ENCODE data around the gene CRYGD. TPM values are rescaled to one million over a fixed set of nuclear protein-coding genes. Genes with fewer than 3 reads are reported as not detected.
"Not testable (repeated sequence)": the region's sequence is repeated elsewhere in the genome, so short reads cannot be mapped to it uniquely, and the experiment has no call there.

The CRYGD gene
- total RNA-seq, 1 experiment from 2014 or later, result not detected

DNA sequence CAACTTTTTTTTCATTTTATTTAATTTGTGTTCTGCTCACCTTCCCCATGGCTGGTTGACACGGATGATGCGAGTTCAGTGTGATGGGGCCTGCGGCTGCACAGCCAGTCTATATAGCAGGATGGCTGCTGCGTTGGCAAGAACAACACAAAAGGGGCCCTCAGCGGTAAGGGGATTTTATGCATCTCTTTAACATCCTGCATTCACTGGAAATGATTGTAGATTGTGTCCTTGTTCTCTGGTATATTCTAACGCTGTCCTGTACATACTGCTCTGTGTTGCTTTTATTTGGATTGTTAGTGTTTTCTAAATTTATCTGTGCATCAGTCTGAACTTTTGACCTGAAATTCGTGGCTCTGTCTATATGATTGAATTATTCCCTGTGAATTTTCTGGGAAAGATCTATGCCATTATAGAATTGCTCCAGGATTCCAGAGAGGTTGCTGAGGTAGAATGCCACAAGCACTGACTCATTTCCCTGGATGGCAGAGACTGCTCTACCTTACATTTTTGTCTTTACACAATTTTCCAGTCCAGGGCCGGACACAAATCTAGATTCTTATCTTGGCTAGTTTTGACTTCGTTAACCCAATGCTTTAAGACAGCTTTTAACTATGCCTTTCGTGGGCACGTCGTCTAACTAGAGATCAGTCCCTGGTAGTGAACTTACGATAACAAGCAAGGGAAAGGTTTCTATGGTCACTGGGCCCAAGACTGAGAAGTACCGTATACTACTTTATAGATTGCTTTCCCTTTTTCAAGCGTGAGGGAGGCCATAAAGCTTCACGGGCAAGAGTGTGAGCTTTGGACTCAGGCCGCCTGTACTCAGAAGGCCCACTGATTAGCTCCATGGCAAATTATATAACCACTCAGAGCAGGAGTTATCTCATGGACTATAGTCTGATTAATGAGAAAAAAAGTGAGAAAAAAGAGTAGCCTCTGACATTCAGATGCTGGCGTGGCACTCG, 5.7 kb upstream of the CRYGD start, which contains the start of gene CRYGC:
CRYGC (minus strand) TSS at position 85 of the 968 bp plus-strand sequence; CDS start at position 49, 36 bp downstream.
- DNase-seq (ENCODE audit: low read depth), result peak; percentile 76

DNA sequence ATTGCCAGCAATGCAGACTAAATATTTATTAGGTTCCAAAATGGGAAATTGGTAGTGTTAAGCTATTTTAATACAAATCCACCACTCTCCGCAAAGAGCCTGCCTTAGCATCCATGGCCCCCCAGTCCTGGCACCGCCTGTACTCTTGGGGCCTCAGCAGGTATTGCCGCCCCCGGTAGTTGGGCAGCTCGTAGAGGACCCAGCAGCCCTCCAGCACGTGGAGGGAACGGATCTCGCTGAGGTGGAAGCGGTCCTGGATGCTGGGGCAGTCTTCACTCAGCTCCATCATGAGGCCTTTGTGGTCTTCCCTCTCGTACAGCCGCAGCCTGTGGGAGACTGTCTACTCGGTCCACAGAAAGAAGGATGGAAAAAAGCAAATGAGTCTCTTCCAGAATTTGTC, 3.8 kb upstream of the CRYGD start:
- no peak for DNase-seq (ENCODE audit: low read depth)

DNA sequence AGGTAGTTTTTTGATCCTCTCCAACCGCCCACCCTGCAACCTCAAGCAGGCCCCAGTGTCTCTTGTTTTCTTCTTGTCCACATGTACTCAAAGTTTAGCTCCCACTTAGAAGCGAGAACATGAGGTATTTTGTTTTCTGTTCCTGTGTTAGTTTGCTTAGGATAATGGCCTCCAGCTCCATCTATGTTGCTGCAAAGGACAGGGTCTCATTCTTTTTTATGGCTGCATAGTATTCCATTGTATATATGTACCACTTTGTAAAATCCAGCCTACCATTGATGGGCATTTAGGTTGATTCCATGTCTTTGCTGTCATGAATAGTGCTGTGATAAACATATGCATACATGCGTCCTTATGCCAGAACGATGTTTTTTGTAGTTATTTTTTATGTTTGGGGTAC, 2.8 kb upstream of the CRYGD start:
- DNase-seq (ENCODE audit: low read depth), result no peak

DNA sequence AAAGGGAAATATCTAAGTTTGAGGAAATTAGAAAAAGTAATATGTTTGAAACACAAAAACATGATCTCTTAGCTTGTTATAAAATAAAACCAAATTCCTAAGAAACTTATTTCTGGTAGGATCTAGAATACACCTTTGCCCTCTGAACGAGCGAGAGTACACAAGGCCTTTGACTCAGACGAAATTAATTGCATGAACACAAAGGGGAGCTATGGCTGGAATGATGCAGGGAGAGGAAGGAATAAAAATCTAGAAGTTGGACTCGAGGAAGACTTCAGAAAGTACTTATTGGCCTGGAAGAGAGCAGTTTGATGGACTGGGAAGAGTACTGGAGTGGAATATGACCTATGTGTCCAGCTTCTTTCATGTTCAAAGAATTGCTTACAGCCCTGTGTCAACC, 927 bp upstream of the CRYGD start:
- DNase-seq (ENCODE audit: low read depth), result no peak

DNA sequence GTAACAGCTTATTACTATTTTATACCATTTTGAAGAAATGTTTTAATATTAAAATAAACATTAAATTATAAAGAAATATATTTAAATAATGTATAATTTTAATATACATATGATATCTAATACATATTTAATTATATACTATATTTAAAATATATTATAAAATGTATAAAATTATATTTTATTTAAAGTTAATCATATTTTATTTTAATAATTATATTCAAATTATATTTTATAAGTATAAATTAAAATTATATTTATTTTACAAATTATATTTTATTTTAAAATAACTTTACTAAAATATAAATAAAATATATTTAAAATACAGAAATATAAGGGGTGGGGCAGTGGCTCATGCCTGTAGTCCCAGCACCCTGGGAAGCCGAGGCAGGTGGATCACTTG, 2.1 kb downstream of the CRYGD start:
- no peak for DNase-seq (ENCODE audit: low read depth)

DNA sequence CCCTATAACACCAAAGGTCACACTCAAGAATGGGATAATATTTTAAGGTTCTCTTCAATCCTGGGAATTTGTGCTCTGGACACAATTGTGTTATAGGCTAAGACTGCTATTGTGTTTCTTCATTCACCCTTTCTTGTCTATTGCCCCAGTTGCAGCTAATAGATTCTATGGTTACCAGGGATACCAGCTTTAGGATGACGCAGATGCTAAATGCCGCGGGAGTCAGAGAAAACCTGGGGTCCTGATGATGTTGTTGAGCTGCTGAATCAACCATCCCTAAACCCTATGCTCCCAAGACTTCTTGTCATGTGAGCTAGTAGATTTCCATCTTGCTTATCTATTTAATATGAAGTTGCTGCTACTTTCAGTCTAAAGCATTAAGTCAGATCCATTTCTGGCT, 5.4 kb downstream of the CRYGD start:
- DNase-seq (ENCODE audit: low read depth), result no peak

DNA sequence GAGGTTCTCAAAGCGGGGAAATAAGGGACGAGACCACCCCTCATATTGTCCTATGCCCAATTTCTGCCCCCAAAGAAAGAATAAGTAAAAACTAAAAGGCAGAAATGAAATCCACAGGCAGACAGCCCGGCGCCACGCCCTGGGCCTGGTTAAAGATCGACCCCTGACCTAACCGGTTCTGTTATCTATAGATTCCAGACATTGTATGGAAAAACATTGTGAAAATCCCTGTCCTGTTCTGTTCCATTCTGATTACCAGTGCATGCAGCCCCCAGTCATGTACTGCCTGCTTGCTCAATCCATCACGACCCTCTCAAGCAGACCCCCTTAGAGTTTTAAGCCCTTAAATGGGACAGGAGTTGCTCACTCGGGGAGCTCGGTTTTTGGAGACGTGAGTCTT, 6.9 kb downstream of the CRYGD start:
- not testable (repeated sequence) for DNase-seq (ENCODE audit: low read depth)

DNA sequence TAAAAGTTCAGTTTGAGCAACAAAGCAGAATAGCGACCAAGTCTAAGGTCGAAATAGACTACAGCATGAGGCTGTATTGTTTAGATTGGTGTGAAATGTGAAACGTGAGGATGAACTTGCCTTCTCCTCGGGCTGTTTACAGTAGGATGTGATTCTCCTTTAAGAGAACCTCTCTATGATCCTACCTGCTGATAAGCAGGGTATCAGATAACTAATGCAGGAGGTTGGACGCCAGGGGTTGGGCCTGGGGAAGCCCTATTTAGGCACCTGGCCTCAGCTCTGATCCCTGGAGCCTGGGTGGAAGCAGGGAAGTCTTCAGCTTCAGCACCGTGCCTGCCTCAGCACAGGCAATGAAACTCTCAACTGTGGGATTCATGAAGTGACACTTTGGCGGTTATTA, 11.4 kb downstream of the CRYGD start:
- no peak for DNase-seq (ENCODE audit: low read depth)

DNA sequence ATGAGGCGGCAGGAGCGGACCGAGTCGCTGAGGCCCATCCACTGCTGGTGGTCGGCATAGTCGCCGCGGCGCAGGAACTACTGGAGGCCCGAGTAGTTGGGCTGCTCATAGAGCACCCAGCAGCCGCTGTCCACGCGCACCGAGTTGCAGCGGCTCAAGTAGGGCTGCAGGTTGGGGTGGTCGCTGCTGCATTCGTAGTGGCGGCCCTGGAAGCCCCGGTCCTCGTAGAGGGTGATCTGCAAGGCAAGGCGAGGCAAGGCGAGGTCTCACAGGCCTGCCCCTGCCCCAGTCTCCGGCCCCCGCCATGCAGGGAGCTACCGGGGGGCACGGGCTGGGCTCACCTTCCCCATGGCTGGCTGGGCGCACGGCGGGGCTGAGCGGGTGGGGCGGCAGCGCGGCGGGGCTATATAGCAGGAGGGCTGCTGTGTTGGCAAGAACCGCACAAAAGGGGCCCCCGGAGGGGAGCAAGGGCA, 12.0 kb downstream of the CRYGD start:
- not testable (repeated sequence) for DNase-seq (ENCODE audit: low read depth)

DNA sequence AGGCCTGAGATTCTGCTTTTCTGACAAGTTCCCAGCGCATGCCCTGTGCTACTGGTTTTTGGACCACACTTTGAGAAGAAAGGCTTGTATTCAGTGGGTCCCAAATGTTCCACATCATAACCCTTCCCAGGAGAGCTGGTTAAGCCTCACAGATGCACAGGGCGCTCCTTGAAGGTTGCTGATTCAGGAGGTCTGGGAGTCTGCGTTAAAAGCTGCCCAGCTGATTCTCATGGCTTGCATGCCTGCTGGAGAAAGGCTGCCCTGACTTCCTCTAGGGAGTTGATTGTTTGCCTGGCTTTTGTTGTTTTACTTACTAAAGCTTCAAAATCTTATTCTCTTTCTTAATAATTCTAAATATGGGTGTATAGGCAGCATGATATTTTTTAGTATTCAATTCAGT, 20.7 kb downstream of the CRYGD start:
- DNase-seq (ENCODE audit: low read depth), result no peak

DNA sequence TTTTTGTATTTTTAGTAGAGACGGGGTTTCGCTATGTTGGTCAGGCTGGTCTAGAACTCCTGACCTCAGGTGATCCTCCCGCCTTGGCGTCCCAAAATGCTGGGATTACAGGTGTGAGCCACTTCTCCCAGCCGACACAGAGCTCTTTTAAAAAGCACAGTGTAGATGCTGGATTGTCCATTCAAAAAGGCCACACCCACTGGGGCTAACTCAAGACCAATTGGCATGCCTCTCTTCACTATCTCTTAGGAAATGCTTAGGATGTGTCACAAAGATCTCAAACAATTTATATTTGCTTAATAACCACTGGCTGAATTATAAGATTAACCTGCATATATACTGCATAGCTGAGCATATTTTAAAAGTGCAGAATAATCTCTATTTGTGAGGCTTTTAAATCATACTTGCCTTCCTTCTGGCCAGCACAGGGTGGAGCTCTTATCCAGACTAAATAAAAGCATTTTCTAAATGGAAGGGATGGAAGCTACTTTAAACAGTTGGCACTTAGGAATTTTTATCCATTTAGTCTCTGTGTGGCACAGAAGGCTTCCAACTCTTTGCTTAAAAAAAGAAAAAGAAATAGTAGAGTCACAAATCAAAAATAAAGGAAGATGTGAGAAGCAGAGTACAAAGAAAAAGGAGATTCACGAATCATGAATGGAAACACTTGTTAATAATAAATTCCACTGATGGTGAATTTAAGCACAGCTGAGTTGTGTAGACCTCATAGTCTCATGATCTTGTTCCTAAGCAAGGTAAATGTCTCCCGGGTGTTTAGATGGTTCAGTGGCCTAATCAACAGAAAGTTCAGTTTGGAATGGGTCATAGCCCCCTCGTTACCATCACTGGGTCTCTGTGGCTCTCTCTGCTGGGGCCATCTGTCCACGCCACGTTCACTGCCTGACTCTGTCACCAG, 22.4 kb downstream of the CRYGD start:
- DNase-seq (ENCODE audit: low read depth), result peak; percentile 49

DNA sequence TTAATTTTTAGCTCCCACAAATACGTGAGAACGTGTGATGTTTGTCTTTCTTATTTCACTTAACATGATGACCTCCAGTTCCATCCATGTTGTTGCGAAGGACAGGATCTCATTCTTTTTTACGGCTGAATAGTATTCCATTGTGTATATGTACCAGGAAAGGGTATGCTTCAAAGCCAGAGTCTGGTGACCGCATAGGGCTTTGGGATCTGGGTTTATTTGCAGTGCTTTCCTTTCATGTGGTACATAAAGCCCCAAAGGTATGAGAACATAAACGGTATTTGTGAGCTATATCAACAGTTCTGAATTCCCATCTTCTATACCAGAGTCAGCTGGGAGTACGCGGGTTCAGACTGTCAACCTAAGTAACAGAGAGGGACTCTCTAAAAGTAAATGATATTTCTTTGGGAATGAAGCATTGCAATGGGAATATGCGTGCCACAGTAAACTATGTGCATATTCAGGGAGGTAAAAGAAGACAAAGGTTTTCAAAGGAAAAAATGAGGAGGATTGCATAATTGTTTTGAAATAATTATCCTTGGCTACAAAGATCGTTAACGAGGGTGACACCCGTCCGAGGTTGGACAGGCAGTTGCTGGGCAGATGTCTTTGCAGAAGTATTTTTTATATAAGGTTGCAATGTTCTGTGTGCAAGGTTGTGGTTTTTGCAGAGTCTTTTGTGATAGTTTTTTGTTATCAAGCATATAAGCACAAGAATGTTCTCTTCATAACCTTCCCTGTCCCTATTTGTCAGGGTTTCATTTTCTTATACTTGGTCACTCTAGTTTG, 24.4 kb downstream of the CRYGD start:
- DNase-seq (ENCODE audit: low read depth), result no peak

DNA sequence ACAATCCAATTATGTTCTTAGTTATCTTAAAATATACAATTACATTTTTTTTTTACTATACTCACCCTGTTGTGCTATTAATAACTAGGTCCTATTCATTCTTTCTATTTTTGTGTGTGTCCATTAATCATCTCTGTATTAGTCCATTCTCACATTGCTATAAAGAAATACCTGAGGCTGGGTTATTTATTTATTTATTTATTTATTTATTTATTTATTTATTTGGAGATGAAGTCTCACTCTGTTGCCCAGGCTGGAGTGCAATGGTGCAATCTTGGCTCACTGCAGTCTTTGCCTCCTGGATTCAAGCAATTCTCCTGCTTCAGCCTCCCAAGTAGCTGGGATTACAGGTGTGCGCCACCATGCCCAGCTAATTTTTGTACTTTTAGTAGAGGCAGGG, 25.6 kb downstream of the CRYGD start:
- not testable (repeated sequence) for DNase-seq (ENCODE audit: low read depth)

DNA sequence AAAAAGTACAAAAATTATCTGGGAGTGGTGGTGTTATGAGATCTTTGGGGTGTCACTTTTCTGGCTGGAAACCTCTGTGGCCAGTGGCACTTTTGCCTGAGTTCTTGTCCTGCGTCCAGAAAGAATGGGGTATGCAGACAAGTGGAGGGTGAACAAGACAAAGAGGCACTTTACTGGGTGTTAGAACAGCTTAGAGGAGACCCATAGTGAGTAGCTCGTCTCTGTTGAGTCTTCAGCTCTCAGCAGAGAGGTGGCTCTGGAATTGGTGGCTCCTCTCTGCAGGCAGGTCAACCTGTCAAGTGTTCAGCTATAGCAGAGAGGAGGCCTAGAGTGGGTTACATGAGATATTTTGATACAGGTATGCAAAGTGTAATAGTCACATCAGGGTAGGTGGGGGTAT, 26.1 kb downstream of the CRYGD start:
- no peak for DNase-seq (ENCODE audit: low read depth)

DNA sequence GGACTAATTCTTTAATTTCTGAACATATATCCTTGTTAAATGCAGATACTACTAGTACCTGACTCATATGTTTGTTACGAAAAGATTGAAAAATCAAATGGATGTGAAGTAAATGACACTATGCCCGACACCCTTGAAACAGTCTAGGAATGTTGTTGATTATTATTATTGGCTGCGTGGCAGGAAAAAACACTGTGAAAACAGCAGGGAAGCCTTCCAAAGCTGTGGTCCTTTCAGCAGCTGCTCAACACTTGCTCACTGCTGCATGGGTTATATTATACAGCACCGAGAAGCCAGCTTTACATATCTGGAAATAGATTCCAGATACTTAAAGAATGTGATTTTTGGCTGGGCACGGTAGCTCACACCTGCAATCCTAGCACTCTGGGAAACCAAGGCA, 26.5 kb downstream of the CRYGD start:
- DNase-seq (ENCODE audit: low read depth), result no peak

DNA sequence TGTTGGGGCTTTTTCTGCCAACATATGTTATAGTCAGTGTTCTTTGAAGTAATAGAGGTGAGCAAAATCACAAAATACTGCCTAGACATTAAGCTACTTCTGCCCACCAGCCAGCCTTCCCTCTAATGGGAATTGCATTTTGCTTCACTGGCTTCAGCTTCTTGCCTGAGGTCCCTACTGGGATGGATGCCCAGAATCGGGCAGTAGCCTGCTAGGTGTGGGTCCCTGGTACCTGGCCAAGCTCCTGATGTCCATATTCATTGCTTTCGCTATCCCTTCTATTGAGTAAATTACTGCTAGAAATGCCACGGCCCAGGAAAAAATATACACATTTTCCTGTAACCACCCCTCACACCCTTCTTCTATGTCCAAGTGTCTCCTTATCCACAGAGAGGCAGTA, 27.0 kb downstream of the CRYGD start:
- peak; percentile 26 for DNase-seq (ENCODE audit: low read depth)

DNA sequence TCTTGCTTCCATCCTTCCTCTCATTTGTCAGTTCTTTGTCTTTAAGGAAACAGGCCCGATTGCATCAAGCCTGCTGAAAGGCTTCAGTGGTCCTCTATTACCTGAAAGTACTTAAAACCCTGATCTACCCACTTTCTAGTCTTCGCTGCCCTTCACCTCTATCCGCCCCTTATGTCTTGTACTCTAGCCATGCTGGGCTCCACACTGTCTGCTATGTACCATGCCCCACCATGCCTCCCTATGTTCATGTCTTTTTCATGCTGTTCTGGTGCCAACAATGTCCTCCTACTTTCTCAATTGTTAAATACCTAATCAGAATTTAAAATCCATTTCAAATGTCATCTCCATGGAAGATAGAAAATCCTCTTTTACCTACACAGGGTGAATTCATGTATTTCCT, 28.2 kb downstream of the CRYGD start:
- no peak for DNase-seq (ENCODE audit: low read depth)

DNA sequence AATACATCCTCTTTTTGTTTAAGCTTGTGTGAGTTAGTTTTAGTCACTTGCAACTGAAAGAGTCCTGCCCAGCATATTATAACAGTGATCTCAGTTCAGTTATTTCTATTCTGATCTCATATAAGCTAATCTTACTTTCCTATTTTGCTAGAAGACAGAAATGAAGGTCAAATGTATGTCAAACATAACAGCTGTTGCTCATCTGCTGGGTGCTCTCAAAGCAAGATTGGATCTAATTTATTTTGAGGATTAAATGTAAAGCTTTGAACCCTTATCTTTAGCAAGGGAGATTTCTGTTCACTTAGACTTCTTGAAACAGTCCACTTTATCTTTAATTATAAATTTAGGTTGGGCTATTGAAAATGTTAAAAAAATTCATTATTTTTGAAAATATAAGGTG, 31.2 kb downstream of the CRYGD start:
- no peak for DNase-seq (ENCODE audit: low read depth)

DNA sequence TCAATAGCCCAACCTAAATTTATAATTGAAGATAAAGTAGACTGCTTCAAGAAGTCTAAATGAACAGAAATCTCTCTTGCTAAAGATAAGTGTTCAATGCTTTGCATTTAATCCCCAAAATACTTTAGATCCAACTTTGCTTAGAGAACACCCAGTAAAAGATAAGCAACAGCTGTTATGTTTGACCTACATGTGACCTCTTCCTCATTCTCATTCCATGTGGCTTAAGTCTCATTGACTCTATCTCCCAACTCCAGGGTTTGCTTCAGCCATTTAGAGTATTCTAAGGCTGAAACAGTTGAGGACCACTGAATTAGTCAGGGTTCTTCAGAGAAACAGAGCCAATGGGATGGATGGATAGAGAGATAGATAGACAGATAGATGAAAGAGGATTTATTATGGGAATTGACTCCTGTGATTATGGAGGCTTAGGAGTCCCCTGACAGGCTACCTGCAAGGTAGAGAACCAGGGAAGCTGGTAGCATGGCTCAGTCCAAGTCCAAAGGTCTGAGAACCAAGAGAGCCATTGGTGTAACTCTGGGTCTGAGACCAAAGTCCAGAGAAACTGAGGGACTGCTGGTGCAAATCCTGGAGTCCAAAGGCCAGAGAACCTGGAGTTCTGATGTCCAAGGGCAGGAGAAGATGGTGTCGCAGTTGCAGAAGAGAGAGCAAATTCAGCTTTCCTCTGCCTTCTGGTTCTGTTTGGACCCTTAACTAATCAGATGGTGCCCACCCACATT, 32.1 kb downstream of the CRYGD start:
- DNase-seq (ENCODE audit: low read depth), result no peak

DNA sequence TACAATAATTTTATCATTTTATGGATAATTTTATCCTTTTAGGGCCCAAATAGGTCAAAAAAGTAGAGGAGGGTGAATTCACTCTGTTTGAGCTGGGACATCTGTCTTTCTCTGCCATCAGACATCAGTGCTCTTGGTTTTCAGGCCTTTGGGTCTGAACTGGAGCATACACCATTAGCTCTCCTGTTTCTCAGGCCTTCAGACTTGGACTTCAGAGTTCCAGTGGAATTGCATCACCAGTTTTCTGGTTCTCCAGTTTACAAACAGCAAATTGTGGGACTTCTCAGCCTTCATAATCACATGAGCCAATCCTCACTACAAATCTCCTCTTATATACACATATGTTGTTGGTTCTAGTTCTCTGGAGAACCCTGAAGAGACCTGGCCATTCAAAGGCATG, 33.9 kb downstream of the CRYGD start:
- DNase-seq (ENCODE audit: low read depth), result no peak

DNA sequence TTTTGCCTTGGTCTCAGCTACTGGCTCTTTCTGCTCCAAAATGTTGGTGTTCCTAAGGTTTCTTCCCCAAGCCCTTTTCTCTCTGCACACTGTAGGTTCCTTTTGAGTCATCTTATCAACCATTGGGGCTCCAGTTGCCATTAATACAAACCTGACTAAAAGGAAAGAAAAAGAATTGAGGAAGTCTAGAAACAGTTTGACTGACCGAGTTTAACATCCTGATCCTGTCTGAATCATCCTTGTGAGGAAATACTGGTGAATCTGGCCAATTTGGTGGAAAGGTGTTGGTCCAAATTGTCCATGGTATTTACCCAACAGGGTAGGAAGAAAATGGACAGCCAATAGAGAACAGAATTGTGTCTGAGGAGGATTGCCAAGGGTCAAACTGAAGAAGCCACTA, 38.3 kb downstream of the CRYGD start:
- no peak for DNase-seq (ENCODE audit: low read depth)

Measured in M059J (cell line).